K562 (cell line): ENCODE results near the gene GALE. TPM values are rescaled to one million over a fixed set of nuclear protein-coding genes. Genes with fewer than 3 reads are reported as not detected.

Experiments
- ATF3 ChIP-seq, 2 experiments: fragments of 450-650 bp in 1 of 2; sonication (generic) in 1 of 2; formaldehyde crosslinking in 1 of 2; IDR thresholded peaks in 1 of 2; conservative IDR thresholded peaks in 1 of 2; 2 replicates each; pipeline versions ENCODE4 v1.6.1 to v1.8.1; 2016 to 2023; ENCODE audit warnings: mild to moderate bottlenecking in 2 of 2, moderate library complexity in 2 of 2, inconsistent platforms in 1 of 2, missing genetic modification reagents in 1 of 2
- CBFA2T2 ChIP-seq: fragments of 450-650 bp; conservative IDR thresholded peaks from 2 replicates; pipeline ENCODE4 v1.6.1; 2017; ENCODE audit warnings: mild to moderate bottlenecking
- CTCF ChIP-seq, 3 experiments: IDR thresholded peaks in 2 of 3; conservative IDR thresholded peaks in 1 of 3; 2 replicates each; pipeline ENCODE4 v1.5.1; 2011 to 2012; ENCODE audit warnings: low read length in 3 of 3, mild to moderate bottlenecking in 3 of 3, control low read depth in 2 of 3, improper control_type of control experiment in 1 of 3, inconsistent platforms in 1 of 3, low read depth in 1 of 3, mixed read lengths in 1 of 3, moderate library complexity in 1 of 3; ENCODE audit not compliant: insufficient read depth in 2 of 3
- CTCFL ChIP-seq: IDR thresholded peaks from 2 replicates; pipeline ENCODE4 v1.6.1; 2011; ENCODE audit warnings: borderline replicate concordance, low read depth, mild to moderate bottlenecking, moderate library complexity, low read length; ENCODE audit not compliant: insufficient read depth, poor library complexity, severe bottlenecking
- HDGF ChIP-seq: fragments of 450-650 bp; IDR thresholded peaks from 2 replicates; pipeline ENCODE4 v1.6.1; 2016
- KLF6 ChIP-seq: fragments of 250-450 bp; sonication (Bioruptor Pico); IDR thresholded peaks from 2 replicates; pipeline ENCODE4 v1.4.0; 2020; ENCODE audit warnings: mild to moderate bottlenecking, moderate library complexity, borderline replicate concordance
- L3MBTL2 ChIP-seq: fragments of 450-650 bp; IDR thresholded peaks from 2 replicates; pipeline ENCODE4 v1.6.1; 2016; ENCODE audit warnings: mild to moderate bottlenecking, moderate library complexity
- MBD1 ChIP-seq: fragments of 250-450 bp; sonication (Bioruptor Pico); IDR thresholded peaks from 2 replicates; pipeline ENCODE4 v1.8.0; 2022; ENCODE audit warnings: inconsistent platforms
- MTA1 ChIP-seq: fragments of 450-650 bp; IDR thresholded peaks from 2 replicates; pipeline ENCODE4 v1.6.1; 2017; ENCODE audit warnings: borderline replicate concordance
- TBP ChIP-seq: optimal IDR thresholded peaks from 2 replicates; pipeline ENCODE3; 2011; ENCODE audit warnings: low read depth, low read length, improper control_type of control experiment
- USF1 ChIP-seq: sonication (generic); formaldehyde crosslinking; IDR thresholded peaks from 2 replicates; pipeline ENCODE4 v1.9.0; 2022; ENCODE audit warnings: mild to moderate bottlenecking, missing genetic modification reagents
- ZBED1 ChIP-seq: IDR thresholded peaks from 2 replicates; pipeline ENCODE4 v1.6.1; 2014
- ZNF12 ChIP-seq: sonication (generic); formaldehyde crosslinking; IDR thresholded peaks from 2 replicates; pipeline ENCODE4 v1.4.0; 2020; ENCODE audit warnings: mild to moderate bottlenecking, missing genetic modification reagents
- ZNF24 ChIP-seq: fragments of 450-650 bp; IDR thresholded peaks from 2 replicates; pipeline ENCODE4 v1.6.1; 2016
- ZNF583 ChIP-seq: fragments of 250-450 bp; sonication (Bioruptor Pico); IDR thresholded peaks from 2 replicates; pipeline ENCODE4 v1.4.0; 2020
- ZNF609 ChIP-seq: sonication (generic); formaldehyde crosslinking; IDR thresholded peaks from 2 replicates; pipeline ENCODE4 v1.8.1; 2023; ENCODE audit warnings: missing genetic modification reagents, mild to moderate bottlenecking, borderline replicate concordance
- polyA plus RNA-seq, 8 experiments: library from polyadenylated mRNA; depleted of rRNA in 4 of 8; stranded (reverse) in 5 of 8; unstranded in 3 of 8; fragments of >200 nt; fragmentation: Nextera tagmentation in 2 of 8; fragmentation: Illumina TruSeq in 1 of 8; extraction: Ambion mirVana in 2 of 8; extraction: Trizol in 1 of 8; gene quantifications; 2 replicates each; pipeline versions ENCODE4 v1.2.1 to v1.2.3, GENCODE V29; 2011 to 2014; ENCODE audit warnings: inconsistent platforms in 1 of 8, missing spikeins in 1 of 8
- total RNA-seq, 7 experiments: library from RNA; depleted of rRNA in 6 of 7; stranded (reverse); fragments of >200 nt in 6 of 7; fragmentation: Illumina TruSeq in 2 of 7; extraction: Trizol in 2 of 7; gene quantifications; 2 replicates each; pipeline versions ENCODE4 v1.2.1 to v1.2.3, GENCODE V29; 2011 to 2021; ENCODE audit warnings: low replicate concordance in 1 of 7

The GALE gene
- total and polyA plus RNA-seq, 9 of the 15 experiments (the other 6 are each of a cell fraction or from before 2014, with no cell fraction given), result 8.4 to 139 (median 88.3) TPM

- TF ChIP-seq MBD1 (CRISPR knock-in tag) (no peak), ZNF609 (CRISPR knock-in tag) (no peak), ATF3 (IDR thresholded peaks at IDR 0.05) (peak; percentile 60; the same call in 1 of the 2 replicates), ATF3 (CRISPR knock-in tag; conservative IDR thresholded peaks at IDR 0.05) (no peak; the same call in 1 of the 2 replicates), ZNF583 (CRISPR knock-in tag) (no peak), CTCFL (peak; percentile 86), ZBED1 (0 out of 2 replicates have a peak, but pooled peaks have one; percentile 40), ZNF24 (peak; percentile 68), USF1 (CRISPR knock-in tag) (peak; percentile 80), CBFA2T2 (0 out of 2 replicates have a peak, but pooled peaks have one; percentile 3), ZNF12 (CRISPR knock-in tag) (no peak), MTA1 (no peak), TBP (peak; percentile 12), KLF6 (CRISPR knock-in tag) (no peak), HDGF (0 out of 2 replicates have a peak, but pooled peaks have one; percentile 24), CTCF (IDR thresholded peaks at IDR 0.05 in 2 of 3, conservative IDR thresholded peaks at IDR 0.05 in 1 of 3; ENCODE audit: insufficient read depth in 2 of 3, low read depth in 1 of 3, low read length in 3 of 3) (peak; percentile 96 to 98 (median 98)), L3MBTL2 (peak; percentile 32)
Measured at GRCh38 chr1:23809751-23810171, 9.2 kb upstream of the GALE start (continued).
